NCI-H2081 treated with DMSO at 0.1 percent for 48 hours (cell line): Measurements from ENCODE around the gene ASPSCR1.
"Not testable (repeated sequence)": the region's sequence is repeated elsewhere in the genome, so short reads cannot be mapped to it uniquely, and the experiment has no call there.

Experiments used
- DNase-seq: peaks from one replicate; lab custom pipeline; 2025; lab: John Stamatoyannopoulos, UW

ASPSCR1 gene

GRCh38 chr17:81941484-81942166 lies 35.8 kb upstream of the ASPSCR1 start:
- no peak for DNase-seq

- DNase-seq = no peak
These were observed 35.3 kb upstream of the ASPSCR1 start for GRCh38 chr17:81942167-81942553.

- no peak for DNase-seq
These were observed 32.6 kb upstream of the ASPSCR1 start for GRCh38 chr17:81944858-81945257.

DNA sequence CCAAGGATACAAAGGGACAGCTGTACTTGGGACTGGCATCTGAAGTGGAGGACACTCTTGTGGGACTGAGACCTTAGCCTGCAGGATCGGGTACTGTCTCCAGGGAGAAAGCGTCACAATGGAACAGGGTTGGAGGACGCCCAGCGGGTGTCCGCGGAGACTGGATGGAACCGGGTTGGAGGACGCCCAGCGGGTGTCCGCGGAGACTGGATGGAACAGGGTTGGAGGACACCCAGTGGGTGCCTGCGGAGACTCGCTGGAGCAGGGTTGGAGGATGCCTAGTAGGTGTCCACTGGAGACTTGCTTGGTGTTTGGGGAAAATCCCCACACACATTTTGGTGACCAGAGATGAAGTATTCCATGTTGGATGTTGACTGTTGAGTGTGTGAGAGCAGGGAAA lies 30.2 kb upstream of the ASPSCR1 start, which contains the start of gene MYADML2:
Gene MYADML2 (minus strand): TSS at position 45 of the 400 bp plus-strand sequence. CDS start 5,492 bp downstream, outside the sequence.
- no peak for DNase-seq

DNA sequence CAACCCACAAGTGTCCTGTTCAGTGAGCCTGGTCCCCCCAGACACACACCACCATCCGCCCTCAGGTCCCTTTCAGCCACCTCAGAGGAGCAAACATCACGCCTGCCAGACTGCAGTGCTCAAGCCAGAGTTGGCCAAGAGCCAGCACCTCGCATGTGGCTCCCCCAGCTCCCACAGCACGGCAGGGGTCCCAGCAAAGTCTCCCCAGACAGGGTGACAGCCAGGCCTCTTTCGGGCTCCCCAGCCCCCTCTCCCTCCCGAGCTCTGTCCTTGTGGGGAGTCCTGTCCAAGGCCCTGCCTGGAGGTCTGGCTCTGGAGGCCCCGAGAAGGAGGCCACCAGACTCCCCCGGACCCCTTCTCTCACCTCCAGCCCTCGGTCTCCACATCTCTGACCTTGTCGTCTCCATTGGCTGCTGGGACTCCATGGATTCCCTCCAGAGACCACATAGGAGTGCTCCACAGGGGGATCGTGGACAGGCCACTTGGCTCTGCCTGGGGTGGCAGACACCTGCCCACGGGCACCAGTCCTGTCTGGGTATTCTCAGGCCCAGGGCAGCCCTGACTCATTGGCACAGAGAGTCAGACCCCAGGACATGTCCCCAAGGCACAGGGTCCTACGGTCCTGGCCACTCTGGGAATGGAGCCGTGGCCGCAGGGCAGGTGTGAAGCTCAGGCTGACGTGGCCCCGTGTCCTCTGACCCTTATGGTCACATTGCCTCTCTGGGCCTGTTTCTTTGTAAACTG lies 28.6 kb upstream of the ASPSCR1 start:
- no peak for DNase-seq

DNA sequence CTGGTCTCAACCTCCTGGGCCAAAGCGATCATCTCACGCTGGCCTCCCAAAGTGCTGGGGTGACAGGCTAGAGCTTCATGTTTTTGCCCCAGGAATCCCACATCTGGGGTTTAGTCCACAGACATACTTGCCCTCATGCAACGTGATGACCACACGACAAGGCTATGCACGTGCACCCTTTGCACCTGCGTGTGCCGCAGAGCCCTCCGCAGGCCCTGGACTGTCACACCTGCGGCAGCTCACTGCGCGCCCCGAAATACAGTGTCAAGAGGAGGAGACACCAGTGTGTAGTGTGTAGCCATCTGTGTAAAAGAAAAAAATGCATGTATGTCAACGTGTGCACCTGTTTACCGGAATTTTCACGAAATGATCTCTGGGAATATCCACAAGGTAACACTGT lies 26.9 kb upstream of the ASPSCR1 start:
- DNase-seq = no peak

- DNase-seq = no peak
These were observed 25.4 kb upstream of the ASPSCR1 start for GRCh38 chr17:81951785-81952684.

DNA sequence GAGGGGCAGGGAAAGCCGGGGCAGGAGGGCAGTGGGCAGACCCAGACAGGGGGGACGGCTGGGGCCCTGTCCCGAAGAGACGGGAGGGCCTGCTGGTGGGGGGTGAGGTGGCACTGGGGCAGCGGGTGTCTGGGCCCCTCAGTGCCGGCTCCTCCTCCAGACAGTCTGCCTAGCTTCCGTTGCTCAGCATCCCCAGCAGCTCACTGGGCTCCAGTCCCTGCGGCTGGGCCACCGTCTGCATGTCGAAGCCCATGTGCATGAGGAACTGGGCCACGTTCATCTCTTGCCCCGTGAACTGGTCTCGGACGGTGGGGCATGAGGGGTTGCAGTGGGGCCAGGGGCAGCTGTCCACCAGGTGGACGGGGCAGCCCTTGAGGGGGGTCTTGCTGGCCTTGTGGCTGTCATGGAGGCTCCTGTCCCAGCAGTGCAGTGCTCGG lies 24.6 kb upstream of the ASPSCR1 start:
- DNase-seq = no peak

DNA sequence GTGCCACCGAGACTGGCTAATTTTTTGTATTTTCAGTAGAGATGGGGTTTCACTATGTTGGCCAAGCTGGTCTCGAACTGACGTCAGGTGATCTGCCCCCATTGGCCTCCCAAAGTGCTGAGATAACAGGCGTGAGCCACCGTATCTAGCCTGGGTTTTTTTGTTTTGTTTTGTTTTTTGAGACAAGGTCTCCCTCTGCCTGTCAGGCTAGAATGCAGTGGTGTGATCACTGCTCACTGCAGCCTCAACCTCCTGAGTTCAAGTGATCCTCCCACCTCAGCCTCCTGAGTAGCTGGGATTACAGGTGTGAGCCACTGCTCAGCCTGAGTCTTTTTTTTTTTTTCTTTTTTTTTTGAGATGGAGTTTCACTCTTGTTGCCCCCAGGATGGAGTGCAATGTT lies 24.0 kb upstream of the ASPSCR1 start:
- not testable (repeated sequence) for DNase-seq

DNA sequence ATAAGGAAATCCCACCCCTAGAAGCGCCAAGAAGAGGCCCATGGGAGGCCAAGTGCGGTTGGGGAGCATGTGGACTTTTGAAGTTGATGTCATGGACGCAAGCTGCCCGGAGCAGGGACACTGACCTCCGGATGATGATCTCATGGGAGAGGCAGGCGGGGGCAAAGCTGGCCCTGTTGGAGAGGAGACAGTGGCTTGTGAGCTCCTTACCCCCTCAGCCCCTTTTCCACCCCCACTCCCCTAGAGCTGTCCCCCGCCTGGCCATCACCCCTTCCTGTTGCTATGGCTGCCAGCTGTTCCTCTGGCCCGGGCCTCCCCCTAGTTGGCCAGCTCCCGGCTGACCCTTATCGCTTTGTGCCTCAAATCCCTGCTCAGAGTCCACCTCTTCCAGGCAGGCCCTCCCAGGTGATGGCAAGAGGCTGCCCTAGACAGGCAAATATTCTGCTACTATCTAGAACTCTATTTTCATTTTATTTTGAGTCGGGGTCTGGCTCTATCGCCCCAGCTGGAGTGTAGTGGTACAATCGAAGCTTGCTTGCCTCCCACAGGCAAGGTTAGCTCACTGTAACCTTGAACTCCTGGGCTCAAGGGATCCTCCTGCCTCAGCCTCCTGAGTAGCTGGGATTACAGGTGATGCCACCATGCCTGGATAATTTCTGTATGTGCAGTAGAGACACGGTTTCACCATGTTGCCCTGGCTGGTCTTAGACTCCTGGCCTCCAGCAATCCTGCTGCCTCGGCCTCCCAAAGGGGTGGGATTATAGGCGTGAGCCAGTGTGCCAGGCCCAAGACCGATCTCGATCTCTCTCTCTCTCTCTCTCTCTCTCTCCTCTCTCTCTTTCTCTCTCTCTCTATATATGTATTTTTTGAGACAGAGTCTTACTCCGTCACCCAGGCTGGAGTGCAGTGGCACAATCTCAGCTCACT lies 23.0 kb upstream of the ASPSCR1 start:
- DNase-seq = no peak

- DNase-seq = no peak
These were observed 22.3 kb upstream of the ASPSCR1 start for GRCh38 chr17:81955058-81955681.

GRCh38 chr17:81955756-81956544 lies 21.5 kb upstream of the ASPSCR1 start:
- DNase-seq = no peak

- DNase-seq = no peak
These were observed 20.5 kb upstream of the ASPSCR1 start for GRCh38 chr17:81956607-81957589.

DNA sequence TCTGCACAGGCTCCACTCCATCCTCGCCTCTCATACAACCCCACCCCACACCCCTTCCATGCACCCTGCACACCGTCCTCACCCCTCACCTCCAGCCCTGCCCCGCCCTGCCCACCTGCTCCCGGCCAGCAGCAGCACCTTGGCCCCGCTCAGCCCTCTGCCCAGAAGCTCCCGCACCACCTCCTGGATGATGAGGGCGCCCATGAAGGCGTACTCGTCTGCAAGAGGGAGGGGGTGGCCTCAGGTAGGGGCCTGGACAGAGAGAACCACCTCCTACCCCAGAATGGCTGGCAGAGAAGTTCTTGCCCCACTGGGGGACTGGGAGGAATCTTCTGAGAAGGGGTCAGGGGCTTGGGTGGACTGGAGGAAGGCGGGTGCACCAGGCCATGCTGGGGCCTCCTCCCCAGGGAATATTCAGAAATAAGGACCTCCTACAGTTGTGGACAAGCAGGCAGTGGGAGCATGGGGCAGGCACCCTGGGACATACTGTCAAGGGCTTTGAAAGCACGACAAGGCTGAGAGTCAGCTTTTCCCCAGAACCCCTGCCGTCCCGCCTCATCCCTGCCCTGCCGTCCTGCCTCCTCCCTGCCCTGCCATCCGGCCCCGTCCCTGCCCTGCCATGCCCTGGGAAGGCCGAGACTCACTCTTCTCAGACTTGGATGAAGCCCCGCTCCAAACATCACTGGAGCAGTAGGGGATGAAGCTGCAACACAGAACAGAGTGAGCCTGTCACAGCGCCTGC lies 19.6 kb upstream of the ASPSCR1 start:
- no peak for DNase-seq

DNA sequence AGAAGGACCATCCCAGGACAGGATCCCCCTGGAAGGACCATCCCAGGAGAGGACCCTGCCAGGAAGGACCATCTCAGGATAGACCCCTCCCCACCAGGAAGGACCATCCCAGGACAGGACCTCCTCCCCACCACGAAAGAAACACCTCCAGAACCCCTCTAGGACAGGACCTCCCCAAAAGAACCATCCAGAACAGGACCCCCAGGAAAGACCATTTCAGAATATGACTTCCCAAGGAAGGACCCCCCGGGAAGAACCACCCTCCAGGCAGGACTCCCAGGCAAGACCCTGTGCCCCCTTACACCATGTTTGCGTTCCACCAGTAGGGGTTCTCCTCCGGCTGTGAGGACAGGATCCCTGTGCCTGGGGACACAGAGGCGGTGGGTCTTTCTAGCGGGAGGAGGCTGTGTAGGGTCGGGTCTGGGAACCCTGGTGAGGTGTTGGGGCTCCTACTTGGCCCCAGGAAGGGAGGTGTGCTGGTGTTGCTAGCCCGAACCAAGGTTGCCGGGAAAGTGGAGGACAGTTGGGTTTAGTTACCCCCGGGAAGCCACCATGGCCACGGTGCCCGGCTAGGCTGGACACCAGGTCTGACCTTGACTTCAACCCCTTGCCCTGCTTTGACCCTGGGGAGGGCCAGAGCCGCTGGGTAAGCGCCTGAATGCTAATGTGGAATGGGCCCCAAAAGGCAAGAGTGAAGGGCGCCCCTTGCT lies 18.6 kb upstream of the ASPSCR1 start:
- DNase-seq = no peak

GRCh38 chr17:81959362-81960129 lies 17.9 kb upstream of the ASPSCR1 start:
- no peak for DNase-seq
